ENCODE results near the gene GREB1.

DNA sequence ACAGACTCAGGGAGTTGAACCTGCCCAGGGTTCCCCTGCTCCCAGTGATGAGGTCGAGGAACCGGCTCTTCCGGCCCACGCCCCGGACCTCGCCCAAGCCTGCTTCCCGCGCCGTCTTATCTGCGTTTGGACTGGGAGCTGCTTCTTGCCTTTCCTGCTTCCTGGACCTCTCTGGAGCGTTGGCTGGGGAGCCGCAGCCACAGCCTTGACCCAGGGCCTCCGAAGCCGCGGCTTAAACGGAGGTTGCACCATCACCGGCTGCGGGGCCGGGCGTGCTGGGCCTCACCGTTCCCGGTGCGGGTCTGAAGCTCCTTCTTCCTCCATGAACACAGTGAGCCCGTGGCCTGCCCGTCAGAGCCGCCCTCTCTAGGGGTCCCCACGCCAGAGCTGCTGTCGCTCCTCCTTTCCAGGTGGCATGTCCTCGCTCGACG lies 122.8 kb downstream of the GREB1 start:
- TF ChIP-seq, protein P1, sequence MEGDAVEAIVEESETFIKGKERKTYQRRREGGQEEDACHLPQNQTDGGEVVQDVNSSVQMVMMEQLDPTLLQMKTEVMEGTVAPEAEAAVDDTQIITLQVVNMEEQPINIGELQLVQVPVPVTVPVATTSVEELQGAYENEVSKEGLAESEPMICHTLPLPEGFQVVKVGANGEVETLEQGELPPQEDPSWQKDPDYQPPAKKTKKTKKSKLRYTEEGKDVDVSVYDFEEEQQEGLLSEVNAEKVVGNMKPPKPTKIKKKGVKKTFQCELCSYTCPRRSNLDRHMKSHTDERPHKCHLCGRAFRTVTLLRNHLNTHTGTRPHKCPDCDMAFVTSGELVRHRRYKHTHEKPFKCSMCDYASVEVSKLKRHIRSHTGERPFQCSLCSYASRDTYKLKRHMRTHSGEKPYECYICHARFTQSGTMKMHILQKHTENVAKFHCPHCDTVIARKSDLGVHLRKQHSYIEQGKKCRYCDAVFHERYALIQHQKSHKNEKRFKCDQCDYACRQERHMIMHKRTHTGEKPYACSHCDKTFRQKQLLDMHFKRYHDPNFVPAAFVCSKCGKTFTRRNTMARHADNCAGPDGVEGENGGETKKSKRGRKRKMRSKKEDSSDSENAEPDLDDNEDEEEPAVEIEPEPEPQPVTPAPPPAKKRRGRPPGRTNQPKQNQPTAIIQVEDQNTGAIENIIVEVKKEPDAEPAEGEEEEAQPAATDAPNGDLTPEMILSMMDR (conservative IDR thresholded peaks at IDR 0.05; ENCODE audit: low read depth, low read length), result no peak
- no peak for TF ChIP-seq EZH2 (IDR thresholded peaks at IDR 0.05; ENCODE audit: low read length, unreplicated experiment)
